Astrocyte of the hippocampus (primary cell): ENCODE results near the gene COBLL1.
"Not testable (repeated sequence)": the region's sequence is repeated elsewhere in the genome, so short reads cannot be mapped to it uniquely, and the experiment has no call there.

ENCODE experiments used
- DNase-seq: peaks from one replicate; pipeline ENCODE4 v3.0.0; 2011; ENCODE audit warnings: low read depth, low spot score

The COBLL1 gene

GRCh38 chr2:164785457-164785856 is 56.2 kb downstream of the COBLL1 start:
- DNase-seq: peak; percentile 27

- peak; percentile 76 for DNase-seq
These were observed 57.2 kb downstream of the COBLL1 start for GRCh38 chr2:164784376-164784775.

GRCh38 chr2:164782323-164782722 is 59.3 kb downstream of the COBLL1 start:
- DNase-seq: no peak

- DNase-seq: no peak
These were observed 60.2 kb downstream of the COBLL1 start for GRCh38 chr2:164781394-164781793.

- DNase-seq: no peak
These were observed 60.9 kb downstream of the COBLL1 start for GRCh38 chr2:164780611-164781178.

GRCh38 chr2:164779383-164780057 is 62.1 kb downstream of the COBLL1 start:
- no peak for DNase-seq

- no peak for DNase-seq
These were observed 62.9 kb downstream of the COBLL1 start for GRCh38 chr2:164778723-164779122.

GRCh38 chr2:164777847-164778461 is 63.7 kb downstream of the COBLL1 start:
- no peak for DNase-seq

GRCh38 chr2:164773635-164774034 is 68.0 kb downstream of the COBLL1 start:
- DNase-seq: no peak

- no peak for DNase-seq
These were observed 68.5 kb downstream of the COBLL1 start for GRCh38 chr2:164773091-164773490.

- no peak for DNase-seq
These were observed 69.7 kb downstream of the COBLL1 start for GRCh38 chr2:164771897-164772296.

GRCh38 chr2:164770421-164770916 is 71.2 kb downstream of the COBLL1 start:
- DNase-seq: no peak

- DNase-seq: no peak
These were observed 74.7 kb downstream of the COBLL1 start for GRCh38 chr2:164766954-164767320.

- no peak for DNase-seq
These were observed 75.2 kb downstream of the COBLL1 start for GRCh38 chr2:164766216-164766953.

- DNase-seq: no peak
These were observed 76.6 kb downstream of the COBLL1 start for GRCh38 chr2:164764996-164765395.

GRCh38 chr2:164764474-164764873 is 77.1 kb downstream of the COBLL1 start:
- DNase-seq: no peak

GRCh38 chr2:164763431-164763830 is 78.2 kb downstream of the COBLL1 start:
- no peak for DNase-seq

- no peak for DNase-seq
These were observed 79.7 kb downstream of the COBLL1 start for GRCh38 chr2:164761737-164762460.

GRCh38 chr2:164761201-164761600 is 80.4 kb downstream of the COBLL1 start:
- not testable (repeated sequence) for DNase-seq

GRCh38 chr2:164760179-164760578 is 81.4 kb downstream of the COBLL1 start:
- DNase-seq: no peak

- DNase-seq: peak; percentile 16
These were observed 83.5 kb downstream of the COBLL1 start for GRCh38 chr2:164757934-164758695.
